Stimulated activated CD4-positive, alpha-beta T cell treated with anti-CD3 and anti-CD28 coated beads, Interleukin-15, amount 100 ng/mL, for 48 hours (primary cell): Measurements from ENCODE around the gene PSMD3.
"Not testable (repeated sequence)": the region's sequence is repeated elsewhere in the genome, so short reads cannot be mapped to it uniquely, and the experiment has no call there.

ENCODE experiments used
- DNase-seq, 2 donors: peaks; one replicate each; pipeline ENCODE4 v3.0.0-alpha.2; 2020; ENCODE audit warnings: low read depth in 2 of 2

Gene PSMD3

DNA sequence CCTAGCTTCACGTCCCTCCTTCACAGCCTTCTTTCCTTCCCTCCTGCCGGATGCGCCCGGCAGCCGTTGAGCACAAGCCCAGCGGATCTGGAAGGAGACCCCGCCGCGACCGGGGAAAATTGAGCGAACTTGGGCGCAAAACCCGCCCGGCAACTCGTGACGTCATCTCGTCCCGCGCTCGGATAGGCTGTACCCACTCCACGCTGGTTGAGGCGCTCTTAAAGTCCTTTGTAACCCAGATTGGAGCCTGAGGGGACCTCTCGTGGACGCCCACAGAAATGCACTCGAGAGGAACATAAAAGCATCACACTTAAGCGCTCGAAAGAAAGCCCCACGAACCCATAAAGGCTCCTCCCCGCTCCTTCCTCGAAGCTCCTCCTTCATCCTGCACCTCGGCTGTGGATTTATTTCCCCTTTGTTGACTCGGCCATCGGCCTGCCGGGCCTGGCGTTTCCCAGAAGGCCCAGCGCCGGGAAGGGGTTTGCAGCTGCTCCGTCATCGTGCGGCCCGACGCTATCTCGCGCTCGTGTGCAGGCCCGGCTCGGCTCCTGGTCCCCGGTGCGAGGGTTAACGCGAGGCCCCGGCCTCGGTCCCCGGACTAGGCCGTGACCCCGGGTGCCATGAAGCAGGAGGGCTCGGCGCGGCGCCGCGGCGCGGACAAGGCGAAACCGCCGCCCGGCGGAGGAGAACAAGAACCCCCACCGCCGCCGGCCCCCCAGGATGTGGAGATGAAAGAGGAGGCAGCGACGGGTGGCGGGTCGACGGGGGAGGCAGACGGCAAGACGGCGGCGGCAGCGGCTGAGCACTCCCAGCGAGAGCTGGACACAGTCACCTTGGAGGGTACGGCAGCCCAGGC lies at the start of gene PSMD3:
PSMD3 (plus strand) TSS at position 457 of the 856 bp plus-strand sequence; CDS start at position 621, 164 bp downstream.
- peak; percentile 94 to 96 for DNase-seq

DNA sequence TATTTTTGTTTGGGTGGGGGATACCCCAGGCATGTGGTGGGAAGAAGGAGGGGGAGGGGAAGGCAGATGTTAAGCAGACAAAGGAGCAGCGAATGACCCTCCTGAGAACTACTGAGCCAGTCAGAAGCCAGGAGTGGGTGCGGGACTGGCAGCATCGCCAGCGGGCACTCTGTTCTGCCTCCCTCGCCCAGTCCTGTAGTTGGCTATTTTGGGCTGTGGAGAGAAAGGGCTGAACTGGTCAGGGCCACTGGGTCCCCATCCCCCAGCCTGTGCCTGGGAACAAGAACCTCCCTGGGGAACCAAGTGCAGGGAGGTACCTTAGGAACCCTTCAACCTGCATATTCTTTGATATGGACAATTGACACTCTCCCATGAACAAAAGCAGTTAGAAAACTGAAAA lies 46.7 kb upstream of the PSMD3 start:
- no peak for DNase-seq

DNA sequence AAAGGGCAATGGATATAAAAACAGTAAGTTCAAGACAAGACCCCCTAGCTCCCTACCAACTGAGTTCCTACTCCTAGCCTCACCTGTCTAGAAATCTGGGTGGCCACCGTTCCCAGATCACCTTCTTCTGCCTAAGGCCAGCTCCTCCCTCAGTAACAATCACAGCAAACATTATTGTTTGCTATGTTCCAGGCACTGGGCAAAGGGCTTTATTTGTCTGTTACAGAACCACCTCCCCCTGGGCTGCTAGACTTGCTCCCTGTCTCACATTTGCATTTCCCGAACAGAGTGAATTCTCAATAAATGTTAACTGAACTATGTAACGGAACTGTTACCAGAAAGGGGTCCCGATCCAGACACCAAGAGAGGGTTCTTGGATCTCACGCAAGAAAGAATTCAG lies 46.3 kb upstream of the PSMD3 start:
- DNase-seq, result no peak

DNA sequence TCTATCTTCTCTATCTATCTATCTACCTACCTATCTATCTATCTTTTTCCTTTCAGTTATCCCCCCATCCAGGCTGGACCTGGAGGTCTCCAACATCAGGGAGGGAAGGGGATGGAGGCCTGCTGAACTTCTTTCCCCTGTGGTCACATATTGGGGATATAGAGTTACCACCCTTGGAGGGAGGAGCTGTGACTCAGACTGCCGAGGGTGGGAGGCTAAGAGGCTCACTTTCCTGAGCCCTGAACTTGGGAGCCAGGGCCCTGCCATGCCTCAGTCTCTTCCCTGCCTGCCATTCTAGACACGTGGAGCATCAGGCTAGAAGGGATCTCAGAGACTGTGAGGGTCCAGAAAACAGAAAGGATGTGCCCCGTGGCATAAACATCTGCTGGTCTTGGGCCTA lies 44.7 kb upstream of the PSMD3 start:
- DNase-seq, result no peak

DNA sequence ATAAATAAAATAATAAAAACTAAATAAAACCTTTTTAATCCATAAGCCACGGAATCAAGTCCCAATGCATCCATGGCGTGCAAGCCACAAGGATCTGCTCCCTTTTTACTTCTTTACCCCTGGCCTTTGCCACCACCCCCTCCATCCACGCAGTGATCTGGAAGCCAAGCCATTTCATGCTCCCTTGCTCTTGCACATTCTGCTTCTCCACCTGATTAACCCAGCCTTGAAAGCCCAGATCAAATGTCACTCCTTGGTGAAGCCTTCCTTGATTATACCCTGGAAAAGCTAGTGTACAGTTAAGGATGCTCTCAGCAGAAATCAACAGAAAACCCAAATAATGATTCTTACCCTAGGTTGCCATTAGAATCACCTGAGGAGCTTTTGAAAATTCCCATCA lies 43.2 kb upstream of the PSMD3 start:
- no peak for DNase-seq

DNA sequence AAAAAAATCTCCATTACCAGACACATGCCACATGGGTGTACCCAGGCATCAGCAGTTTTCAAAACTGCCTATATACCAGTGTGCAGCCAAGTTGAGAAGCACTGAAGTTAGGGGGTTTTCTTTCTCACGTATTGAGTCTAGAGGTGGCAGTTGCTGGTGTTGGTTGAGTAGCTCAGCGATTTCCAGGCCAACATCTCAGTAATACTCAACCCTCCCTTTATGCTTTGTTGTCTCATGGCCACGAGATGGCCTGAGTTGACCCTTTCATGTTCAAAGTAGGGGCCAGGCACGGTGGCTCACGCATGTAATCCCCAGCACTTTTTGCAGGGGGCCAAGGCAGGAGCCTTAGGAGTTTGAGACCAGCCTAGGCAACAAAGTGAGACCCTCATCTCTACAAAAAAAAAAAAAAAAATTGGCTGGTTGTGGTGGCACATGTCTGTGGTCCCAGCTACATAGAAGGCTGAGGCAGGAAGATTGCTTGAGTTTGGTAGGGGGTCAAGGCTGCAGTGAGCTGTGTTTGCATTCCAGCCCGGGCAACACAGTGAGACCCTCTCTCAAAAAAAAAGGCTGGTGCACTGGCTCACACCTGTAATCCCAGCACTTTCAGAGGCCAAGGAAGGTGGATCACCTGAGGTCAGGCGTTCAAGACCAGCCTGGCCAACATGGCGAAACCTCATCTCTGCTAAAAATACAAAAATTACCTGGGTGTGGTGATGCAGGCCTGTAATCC lies 42.3 kb upstream of the PSMD3 start:
- no peak for DNase-seq

DNA sequence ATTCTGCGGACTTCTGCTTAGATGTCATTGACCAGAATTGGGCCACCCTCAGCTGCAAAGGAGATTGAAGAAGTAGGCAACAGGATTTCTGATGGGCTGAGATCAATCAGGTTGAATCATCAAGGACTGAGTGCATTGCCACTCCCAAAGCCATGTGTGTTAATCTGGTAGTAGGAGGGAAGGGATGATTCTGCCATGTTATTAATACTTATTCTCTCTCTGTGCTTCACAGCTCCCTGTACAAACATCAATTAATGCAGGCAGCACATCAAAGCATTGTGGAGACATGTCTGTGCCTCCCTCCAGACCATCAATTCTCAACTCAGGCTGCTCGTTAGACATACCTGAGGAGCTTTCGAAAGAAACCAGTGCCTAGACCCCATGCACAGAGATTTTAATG lies 41.5 kb upstream of the PSMD3 start:
- DNase-seq, result no peak

DNA sequence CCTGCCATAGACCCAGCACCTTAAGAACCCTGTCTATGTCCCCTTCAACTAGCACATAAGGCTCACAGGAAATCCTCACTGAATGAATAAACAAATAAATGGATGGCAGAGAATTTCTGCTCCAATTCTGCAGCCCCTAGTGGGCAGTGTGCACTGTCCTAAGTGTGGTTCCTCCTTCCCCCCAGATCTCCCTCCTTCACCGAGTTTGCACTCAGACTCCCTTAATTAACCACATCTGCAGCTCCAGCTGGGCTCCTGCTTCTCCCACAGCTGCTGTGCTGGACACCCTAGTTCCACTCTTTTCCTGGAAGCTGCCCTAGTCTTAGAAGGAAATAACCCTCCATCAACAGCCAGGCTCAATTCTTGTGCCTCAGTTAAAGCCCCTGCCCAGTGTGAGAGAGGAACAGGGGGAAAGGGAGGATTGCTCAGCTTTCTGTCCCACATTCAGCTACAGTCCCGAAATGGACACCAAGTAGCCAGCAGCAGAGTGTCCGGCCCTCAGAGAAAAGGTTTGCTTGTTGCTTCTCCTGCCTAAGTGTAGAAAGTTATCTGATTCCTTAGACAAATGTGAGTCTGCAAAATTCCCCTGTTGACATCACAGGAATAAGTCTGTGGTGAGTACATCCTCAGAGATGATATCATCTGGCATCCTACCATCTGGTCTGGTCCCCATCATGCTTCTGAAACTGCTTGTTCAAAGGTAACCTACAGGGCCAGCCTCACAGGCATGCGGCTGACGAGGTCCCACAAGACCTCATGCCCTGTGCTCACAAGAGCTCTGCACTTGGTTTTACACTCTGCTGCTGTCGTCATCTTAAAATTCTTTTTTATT lies 40.8 kb upstream of the PSMD3 start:
- peak; percentile 29 to 52 for DNase-seq

DNA sequence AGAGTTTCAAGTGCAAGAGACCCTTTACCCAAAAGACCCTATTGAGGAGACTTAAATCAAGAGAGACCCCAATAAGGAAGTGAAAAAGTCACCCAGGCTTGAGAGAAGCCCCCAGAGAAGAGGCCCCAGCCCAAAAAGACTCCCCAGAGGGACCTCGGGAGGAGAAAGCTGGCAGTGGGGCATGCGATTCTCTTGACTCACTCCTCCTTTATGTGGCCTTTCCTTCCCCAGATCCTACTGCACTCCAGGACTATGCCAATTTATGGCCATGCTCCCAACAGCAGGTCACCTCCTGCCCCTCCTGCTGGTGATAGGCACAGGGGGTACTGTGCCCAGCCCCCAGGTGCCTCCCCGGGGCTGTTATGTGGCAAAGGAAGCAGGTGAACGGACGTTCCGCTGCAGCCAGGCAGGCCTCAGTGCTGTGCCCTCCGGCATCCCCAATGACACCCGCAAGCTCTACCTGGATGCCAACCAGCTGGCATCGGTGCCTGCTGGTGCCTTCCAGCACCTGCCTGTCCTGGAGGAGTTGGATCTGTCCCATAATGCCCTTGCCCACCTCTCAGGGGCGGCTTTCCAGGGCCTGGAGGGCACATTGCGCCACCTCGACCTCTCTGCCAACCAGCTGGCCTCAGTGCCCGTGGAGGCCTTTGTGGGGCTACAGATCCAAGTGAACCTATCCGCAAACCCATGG lies 36.8 kb upstream of the PSMD3 start:
- DNase-seq, result no peak

DNA sequence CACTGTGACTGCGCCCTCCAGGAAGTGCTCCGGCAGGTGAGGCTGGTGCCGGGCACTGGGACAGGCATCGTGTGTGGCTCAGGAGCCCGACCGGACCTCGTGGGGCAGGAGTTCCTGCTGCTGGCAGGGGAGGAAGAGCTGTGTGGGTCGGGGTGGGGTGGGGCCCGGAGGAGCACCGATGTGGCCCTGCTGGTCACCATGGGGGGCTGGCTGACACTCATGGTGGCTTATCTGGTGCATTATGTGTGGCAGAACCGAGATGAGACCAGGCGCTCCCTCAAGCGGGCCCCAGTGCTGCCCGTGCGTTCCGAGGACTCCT lies 36.3 kb upstream of the PSMD3 start:
- no peak for DNase-seq

DNA sequence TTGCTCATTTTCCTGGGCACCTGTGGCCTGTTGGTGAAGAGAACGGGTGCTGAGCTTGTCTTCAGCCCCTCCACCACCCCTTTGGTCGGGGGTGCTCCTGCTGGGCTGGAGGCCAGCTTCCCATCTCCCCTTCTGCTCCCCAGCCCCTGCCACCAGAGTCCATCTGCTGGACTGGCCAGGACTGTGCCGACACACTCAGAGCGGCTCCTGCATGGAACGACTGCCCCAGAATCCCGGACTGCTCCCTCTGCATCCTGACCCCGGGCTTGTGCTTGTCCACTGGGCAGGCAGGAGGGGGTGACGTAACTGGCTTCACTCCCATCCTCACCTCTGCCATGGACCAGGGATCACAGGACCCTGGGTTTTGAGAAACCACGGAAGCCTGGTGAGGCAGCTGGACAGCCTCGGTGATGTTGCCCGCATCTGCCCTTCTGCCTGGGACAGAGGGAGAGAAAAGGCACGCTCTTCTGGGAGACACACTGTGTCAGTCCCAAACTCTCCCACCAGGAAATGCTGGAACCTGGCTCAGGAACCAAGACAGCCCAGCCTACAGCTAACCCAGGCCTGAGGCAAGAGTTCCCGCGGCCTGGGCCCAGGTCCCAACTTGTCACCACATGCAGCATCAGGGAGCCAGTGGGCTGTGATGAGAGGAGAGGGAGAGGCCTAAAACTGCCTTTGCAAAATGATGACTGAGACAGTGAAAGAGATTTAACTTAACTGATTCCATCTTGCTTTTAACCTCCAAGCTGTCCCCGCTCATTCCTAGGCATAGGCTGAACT lies 33.9 kb upstream of the PSMD3 start:
- no peak for DNase-seq

DNA sequence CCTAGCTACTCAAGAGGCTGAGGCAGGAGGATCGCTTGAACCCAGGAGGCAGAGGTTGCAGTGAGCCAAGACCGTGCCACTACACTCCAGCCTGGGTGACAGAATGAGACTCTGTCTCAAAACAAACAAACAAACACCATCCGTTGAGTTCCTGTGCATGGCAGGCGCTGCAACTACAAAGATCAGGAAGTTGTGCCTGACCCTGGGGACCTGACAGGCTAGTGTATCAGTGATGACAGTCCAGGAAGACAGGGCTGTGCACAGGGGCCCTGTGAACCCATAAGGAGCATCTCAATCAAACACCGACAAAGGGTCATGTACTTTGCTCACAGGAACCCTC lies 32.1 kb upstream of the PSMD3 start:
- DNase-seq, result not testable (repeated sequence)

DNA sequence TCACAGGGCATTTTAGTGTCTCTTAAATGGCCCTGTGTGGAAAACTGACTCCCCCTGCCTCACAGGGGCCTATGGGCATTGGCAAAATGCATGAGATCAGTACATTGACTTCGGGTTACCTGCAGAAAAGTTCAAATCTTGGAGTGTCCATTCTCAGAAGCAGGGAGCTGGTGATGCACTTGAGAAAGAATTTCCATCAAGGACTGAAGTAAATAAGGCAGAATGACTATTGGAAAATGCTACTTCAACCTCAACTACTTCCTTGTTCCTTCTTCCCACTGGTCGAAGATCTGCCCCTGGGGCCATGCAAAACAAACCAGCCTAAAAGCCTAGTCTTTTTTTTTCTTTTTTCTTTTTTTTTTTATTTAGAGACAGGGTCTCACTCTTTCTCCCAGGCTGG lies 31.6 kb upstream of the PSMD3 start:
- DNase-seq, result no peak

DNA sequence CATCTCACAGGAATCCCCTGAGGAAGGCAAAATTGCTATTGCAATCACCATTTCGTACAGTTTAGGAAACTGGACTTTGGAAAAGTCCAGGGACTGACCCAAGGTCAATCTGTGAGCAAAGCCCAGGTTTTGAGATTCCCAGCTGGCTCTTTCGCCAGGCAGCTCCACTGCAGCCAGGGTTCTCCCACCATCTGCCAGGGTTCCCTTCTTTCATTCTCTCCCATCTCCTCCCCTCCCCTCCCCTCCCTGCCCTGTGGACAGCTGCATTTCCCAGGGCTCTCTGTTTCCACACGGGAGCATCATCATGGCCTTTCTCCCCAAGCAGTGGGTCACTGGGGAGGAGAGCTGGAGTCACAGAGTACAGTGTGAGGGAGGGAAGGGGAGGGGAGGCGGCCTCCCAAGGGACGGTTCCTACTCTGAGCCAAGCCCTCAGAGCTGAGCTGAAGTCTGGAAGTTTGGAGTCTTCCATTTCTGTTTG lies 29.7 kb upstream of the PSMD3 start:
- DNase-seq, result no peak

DNA sequence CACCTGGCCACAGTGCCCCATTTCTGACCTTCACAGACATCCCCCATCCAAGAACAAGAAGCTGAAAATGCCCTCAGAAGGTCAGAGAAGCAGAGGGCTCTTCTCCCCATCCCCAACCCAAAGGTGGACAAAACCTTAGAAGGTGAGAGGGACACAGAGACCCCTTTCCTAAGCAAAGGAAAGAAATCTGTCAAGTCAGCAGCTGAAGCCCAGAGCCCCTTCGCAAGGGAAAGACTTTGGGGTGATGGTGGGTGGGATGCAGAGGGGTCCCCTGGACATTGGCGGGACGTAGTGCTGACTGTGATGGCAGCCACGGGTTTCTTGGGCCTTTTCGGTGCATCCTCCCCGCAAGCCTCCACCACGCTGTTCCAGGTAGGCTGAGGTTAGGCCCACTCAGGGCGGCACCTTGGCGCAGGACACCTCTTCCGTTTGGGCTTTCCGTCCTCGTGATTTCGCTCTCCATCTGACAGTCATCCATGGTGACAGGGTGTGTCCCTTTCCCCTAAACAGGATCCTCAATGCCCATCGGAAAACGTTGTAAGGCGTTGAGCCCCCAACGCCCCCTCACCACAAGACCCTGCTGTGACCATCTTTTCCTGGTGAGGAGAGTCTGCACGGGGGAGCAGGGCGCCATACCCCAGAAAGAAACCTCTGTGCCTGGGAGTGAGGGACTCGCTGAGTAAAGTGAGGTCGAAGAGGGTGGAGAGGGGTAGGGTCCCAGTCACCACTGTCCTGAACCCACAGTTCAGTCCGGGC lies 28.5 kb upstream of the PSMD3 start:
- no peak for DNase-seq

DNA sequence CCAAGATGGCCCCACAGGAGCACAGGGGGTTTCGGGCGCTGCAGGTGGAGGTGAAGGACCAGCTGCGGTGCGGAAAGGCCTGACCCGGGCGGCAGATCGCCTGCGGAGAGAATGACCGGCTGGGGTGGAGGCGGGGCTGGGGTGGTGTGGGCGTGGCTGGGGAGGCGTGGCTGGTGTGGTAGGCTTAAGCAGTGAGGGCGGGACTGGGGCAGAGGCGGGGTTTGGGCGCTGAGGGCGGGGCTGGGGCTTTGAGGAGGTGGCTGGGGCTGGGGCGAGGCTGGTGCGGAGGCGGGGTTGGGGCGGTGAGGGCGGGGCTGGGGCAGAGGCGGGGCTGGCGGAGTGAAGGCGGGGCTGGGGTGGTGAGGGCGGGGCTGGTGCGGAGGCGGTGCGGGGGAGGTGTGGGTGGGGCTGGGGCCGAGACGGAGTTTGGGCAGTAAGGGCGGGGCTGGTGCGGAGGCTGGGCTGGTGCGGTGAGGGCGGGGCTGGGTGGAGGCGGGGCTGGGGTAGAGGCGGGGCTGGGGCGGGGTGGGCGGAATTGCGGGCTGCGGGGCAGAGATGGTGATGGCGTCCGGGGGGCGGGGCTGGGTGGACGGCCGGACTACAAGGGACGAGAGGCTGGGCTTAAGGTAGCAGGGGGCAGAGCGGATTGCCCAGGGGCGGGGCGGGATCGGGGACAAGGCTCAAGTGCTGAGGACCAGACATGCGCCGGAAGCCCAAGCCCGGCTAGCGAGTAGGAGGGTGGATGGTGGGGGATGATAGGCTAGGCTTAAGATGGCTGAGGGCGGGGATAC lies 27.7 kb upstream of the PSMD3 start:
- peak; percentile 85 to 88 for DNase-seq

DNA sequence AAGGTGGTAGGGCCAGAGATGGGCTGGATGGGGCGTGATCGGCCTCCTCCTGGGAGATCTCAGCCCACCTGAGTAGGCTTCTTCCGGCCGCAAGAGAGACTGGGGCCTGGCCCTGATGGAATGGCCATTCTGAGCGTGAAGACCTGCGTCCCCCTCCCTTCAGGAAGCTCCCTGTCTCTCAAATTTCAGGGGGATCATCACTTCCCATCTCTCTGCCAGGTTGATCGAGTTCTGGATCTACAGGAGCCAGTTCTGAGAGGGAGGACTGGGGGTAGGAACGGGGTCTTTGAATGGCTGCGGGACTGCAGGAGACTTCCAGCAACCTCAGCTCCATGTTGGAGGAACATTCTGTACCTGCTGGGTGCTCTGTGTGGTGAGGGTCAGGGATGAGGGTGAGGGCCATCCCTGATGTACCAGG lies 27.1 kb upstream of the PSMD3 start:
- no peak for DNase-seq

DNA sequence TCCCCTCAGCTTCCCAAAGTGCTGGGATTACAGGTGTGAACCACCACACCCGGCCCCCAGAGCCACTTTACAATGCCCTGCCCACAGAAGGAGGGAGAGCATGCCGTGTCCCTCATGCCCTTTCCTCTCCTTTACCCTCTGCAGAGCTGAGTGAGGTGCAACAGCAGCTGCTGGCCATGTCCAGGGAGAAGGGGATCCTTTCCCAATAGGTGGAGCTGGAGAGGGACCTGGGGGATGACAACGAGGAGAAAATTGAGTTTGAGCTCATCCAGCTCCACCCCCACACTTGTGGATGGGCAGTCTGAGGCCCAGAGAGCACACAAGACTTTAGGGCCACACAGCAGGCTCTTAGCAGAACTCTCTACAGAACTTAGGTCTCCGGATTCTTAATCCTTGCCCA lies 25.7 kb upstream of the PSMD3 start:
- no peak for DNase-seq

DNA sequence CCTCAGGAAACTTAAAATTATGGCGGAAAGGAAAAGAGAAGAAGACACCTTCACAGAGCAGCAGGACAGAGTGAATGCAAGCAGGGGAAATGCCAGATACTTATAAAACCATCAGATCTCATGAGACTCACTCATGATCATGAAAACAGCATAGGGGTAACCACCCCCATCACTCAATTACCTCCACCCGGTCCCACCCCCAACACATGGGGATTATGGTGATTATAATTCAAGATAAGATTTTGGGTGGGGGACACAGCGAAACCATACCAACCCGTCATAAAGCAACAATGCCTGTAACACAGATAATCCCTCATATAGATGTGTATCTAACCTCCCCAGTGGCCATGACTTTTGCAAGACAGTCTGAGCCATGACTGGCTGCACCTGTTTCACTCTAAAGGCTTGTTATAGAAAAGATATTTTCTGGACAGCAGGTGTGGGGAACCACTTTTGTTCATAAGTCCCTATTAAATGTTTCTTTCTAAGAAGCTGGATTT lies 24.8 kb upstream of the PSMD3 start:
- no peak for DNase-seq
